Neural progenitor cell (in vitro differentiated cells): ENCODE measurements around the gene GRIN2A. TPM values are rescaled to one million over a fixed set of nuclear protein-coding genes. Genes with fewer than 3 reads are reported as not detected.

ENCODE experiments used
- DNase-seq: peaks from one replicate; pipeline ENCODE4 v3.0.0-alpha.2; 2016; ENCODE audit warnings: low spot score
- H2AFZ ChIP-seq: fragments of 200-600 bp; sonication (generic); replicated peaks from 2 replicates; pipeline ENCODE4 v1.6.1; 2016; ENCODE audit warnings: antibody characterized with exemption
- H3F3A ChIP-seq: fragments of 200-600 bp; sonication (generic); 2 replicates; pipeline ENCODE4 v1.6.1; 2016; ENCODE audit warnings: antibody characterized with exemption, low read depth
- H3K27ac ChIP-seq: fragments of 200-600 bp; sonication (generic); 2 replicates; pipeline ENCODE4 v1.5.1; 2016; ENCODE audit warnings: mild to moderate bottlenecking
- H3K27me3 ChIP-seq: fragments of 200-600 bp; sonication (generic); 2 replicates; pipeline ENCODE4 v1.6.1; 2016; ENCODE audit warnings: mild to moderate bottlenecking, moderate library complexity
- H3K36me3 ChIP-seq: fragments of 200-600 bp; sonication (generic); 2 replicates; pipeline ENCODE4 v1.5.1; 2016
- H3K4me1 ChIP-seq: fragments of 200-600 bp; sonication (generic); 2 replicates; pipeline ENCODE4 v1.6.1; 2016; ENCODE audit warnings: mixed run types
- H3K4me2 ChIP-seq: fragments of 200-600 bp; sonication (generic); 2 replicates; pipeline ENCODE4 v1.6.1; 2016
- H3K4me3 ChIP-seq: fragments of 200-600 bp; sonication (generic); 2 replicates; pipeline ENCODE4 v1.5.1; 2016
- H3K79me2 ChIP-seq: fragments of 200-600 bp; sonication (generic); 2 replicates; pipeline ENCODE4 v1.6.1; 2016; ENCODE audit warnings: low read depth
- H3K9ac ChIP-seq: fragments of 200-600 bp; sonication (generic); 2 replicates; pipeline ENCODE4 v1.6.1; 2016
- H3K9me3 ChIP-seq: fragments of 200-600 bp; sonication (generic); 2 replicates; pipeline ENCODE4 v1.5.1; 2016; ENCODE audit warnings: low read depth
- H4K20me1 ChIP-seq: fragments of 200-600 bp; sonication (generic); 2 replicates; pipeline ENCODE4 v1.6.1; 2016; ENCODE audit warnings: low read depth
- H3K27ac Mint-ChIP-seq: 3 replicates; pipeline ENCODE4 v1.8.0; 2021; ENCODE audit warnings: mixed read lengths
- H3K27me3 Mint-ChIP-seq: 2 replicates; pipeline ENCODE4 v1.8.0; 2022; ENCODE audit warnings: low read depth, mild to moderate bottlenecking, inconsistent platforms, moderate library complexity, mixed read lengths; ENCODE audit not compliant: insufficient read depth
- H3K36me3 Mint-ChIP-seq: 3 replicates; pipeline ENCODE4 v1.8.0; 2021; ENCODE audit warnings: mixed read lengths
- H3K4me1 Mint-ChIP-seq: 3 replicates; pipeline ENCODE4 v1.8.0; 2021; ENCODE audit warnings: mixed read lengths
- H3K4me3 Mint-ChIP-seq: 3 replicates; pipeline ENCODE4 v1.8.0; 2021; ENCODE audit warnings: mild to moderate bottlenecking, moderate library complexity, mixed read lengths
- H3K9me3 Mint-ChIP-seq: 3 replicates; pipeline ENCODE4 v1.8.0; 2020; ENCODE audit warnings: mixed read lengths
- CTCF ChIP-seq: fragments of 200-600 bp; sonication (generic); IDR thresholded peaks from 2 replicates; pipeline ENCODE4 v1.5.1; 2017; ENCODE audit warnings: antibody characterized with exemption, mild to moderate bottlenecking
- EZH2 ChIP-seq: fragments of 200-600 bp; sonication (generic); IDR thresholded peaks from 2 replicates; pipeline ENCODE4 v1.6.1; 2017; ENCODE audit warnings: antibody characterized with exemption, mild to moderate bottlenecking, moderate library complexity
- EZH2phosphoT487 ChIP-seq: fragments of 200-600 bp; sonication (generic); IDR thresholded peaks from 2 replicates; pipeline ENCODE4 v1.6.1; 2017; ENCODE audit warnings: antibody characterized with exemption
- total RNA-seq: library from RNA; depleted of rRNA; stranded (reverse); fragments of >200 nt; gene quantifications from 2 replicates; pipeline ENCODE4 v1.2.3, GENCODE V29; 2015; ENCODE audit warnings: low replicate concordance

Gene GRIN2A
- total RNA-seq, 1 donor from 2014 or later = 1.6 TPM

DNA sequence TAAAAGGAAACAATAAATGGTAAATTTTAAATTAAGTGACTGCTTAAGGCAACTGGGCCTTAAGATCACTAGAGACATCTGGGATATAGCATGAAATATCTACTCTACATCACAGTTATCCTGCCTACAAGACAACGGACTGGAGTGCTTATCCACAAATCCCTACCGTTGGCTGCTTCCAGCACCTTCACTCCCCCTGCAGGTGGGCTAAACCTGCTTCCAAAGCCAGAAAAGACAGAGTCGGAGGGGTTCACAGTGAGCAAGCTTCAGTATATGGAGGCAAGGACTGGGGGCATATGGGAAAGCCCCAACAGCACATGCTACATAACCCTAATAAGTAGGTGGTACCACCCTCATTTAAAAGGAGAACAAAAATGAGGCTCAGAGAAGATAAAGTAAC is 45.3 kb downstream of the GRIN2A start:
- peak; percentile 50 for DNase-seq
- Histone ChIP-seq H3K36me3 (no peaks in the 10 kb centered on the region), H3K4me2 (peak overlapping the region; percentile 27), H3K9ac (no peak overlapping the region), H3K4me3 (no peak overlapping the region), H3K4me1 (peaks cover 3% of the 10 kb centered on the region), H3K27ac (no peak overlapping the region), H3F3A (no peaks in the 10 kb centered on the region), H3K27me3 (no peaks in the 10 kb centered on the region), H2AFZ (peak overlapping the region; percentile 34), H3K9me3 (no peaks in the 10 kb centered on the region), H3K79me2 (no peaks in the 10 kb centered on the region), H4K20me1 (no peaks in the 10 kb centered on the region)
- TF ChIP-seq EZH2 (no peak), EZH2phosphoT487 (no peak), CTCF (peak; percentile 46)
- peaks cover 2% of the 10 kb centered on the region for H3K27me3 Mint-ChIP-seq
- peaks cover 3% of the 10 kb centered on the region for H3K9me3 Mint-ChIP-seq
- no peak overlapping the region for H3K4me3 Mint-ChIP-seq
- H3K36me3 Mint-ChIP-seq = no peaks in the 10 kb centered on the region
- no peak overlapping the region for H3K27ac Mint-ChIP-seq
- no peaks in the 10 kb centered on the region for H3K4me1 Mint-ChIP-seq

- Histone ChIP-seq H3K4me1 (no peaks in the 10 kb centered on the region), H3K9ac (no peak overlapping the region), H3F3A (no peaks in the 10 kb centered on the region), H3K36me3 (no peaks in the 10 kb centered on the region), H3K4me3 (no peak overlapping the region), H3K4me2 (no peak overlapping the region), H3K27ac (no peak overlapping the region), H4K20me1 (no peaks in the 10 kb centered on the region), H2AFZ (no peak overlapping the region), H3K9me3 (no peaks in the 10 kb centered on the region), H3K27me3 (no peaks in the 10 kb centered on the region), H3K79me2 (no peaks in the 10 kb centered on the region)
- DNase-seq = no peak
- H3K36me3 Mint-ChIP-seq = no peaks in the 10 kb centered on the region
- peaks cover 3% of the 10 kb centered on the region for H3K27me3 Mint-ChIP-seq
- peaks cover 4% of the 10 kb centered on the region for H3K4me1 Mint-ChIP-seq
- H3K4me3 Mint-ChIP-seq = no peak overlapping the region
- H3K27ac Mint-ChIP-seq = no peak overlapping the region
- TF ChIP-seq CTCF (no peak), EZH2 (no peak), EZH2phosphoT487 (no peak)
- H3K9me3 Mint-ChIP-seq = peaks cover 3% of the 10 kb centered on the region
These were observed 51.7 kb downstream of the GRIN2A start for GRCh38 chr16:10130538-10130937.

DNA sequence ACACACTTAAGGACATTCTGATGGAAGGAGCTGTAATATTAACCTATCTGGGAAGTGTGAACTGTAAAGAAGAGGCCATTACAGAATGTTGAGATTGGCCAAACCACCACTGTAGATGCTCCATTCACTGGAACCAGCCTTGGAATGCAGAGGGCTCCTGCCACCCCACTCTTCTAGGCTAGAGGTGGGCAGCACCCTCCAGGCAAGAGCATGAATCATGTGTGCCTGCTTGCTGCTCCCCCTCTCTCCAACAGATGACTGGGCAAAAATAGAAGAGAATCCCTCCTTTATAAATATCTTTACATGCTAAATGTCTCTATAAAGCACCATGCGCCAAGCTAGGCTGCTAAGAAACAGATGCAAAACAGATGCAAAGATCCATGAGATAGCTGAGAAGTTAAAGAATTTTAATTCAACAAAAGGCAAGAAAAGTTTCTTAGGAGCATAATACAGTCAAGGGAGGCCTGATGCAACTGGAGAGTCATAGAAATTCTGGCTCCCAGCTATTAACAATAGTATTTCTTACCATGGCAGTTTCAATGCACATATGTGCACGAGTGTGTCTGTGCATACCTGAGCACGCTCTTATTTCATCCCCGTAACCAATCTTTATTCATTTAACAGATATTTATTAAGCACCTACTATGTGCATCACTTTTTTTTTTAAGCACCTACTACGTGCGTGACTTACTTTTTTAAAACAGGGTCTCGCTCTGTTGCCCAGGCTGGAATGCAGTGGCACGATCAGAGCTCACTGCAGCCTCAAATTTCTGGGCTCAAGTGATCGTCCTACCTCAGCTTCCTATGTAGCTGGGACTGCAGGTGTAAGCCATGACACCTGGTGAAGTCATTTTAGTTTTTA is 53.6 kb downstream of the GRIN2A start:
- Histone ChIP-seq H3F3A (no peaks in the 10 kb centered on the region), H2AFZ (no peak overlapping the region), H3K4me2 (no peak overlapping the region), H3K9ac (no peak overlapping the region), H4K20me1 (no peaks in the 10 kb centered on the region), H3K27me3 (no peaks in the 10 kb centered on the region), H3K36me3 (no peaks in the 10 kb centered on the region), H3K4me3 (no peak overlapping the region), H3K9me3 (no peaks in the 10 kb centered on the region), H3K4me1 (no peaks in the 10 kb centered on the region), H3K27ac (no peak overlapping the region), H3K79me2 (no peaks in the 10 kb centered on the region)
- Mint-ChIP-seq H3K4me1 (peaks cover 4% of the 10 kb centered on the region), H3K9me3 (peaks cover 3% of the 10 kb centered on the region), H3K4me3 (no peak overlapping the region), H3K27ac (no peak overlapping the region), H3K27me3 (peaks cover 6% of the 10 kb centered on the region), H3K36me3 (no peaks in the 10 kb centered on the region)
- TF ChIP-seq CTCF = no peak
- TF ChIP-seq EZH2 = no peak
- TF ChIP-seq EZH2phosphoT487 = no peak
- no peak for DNase-seq
